ENCODE measurements around the gene PGAM5.

- TF ChIP-seq CTCF (IDR thresholded peaks at IDR 0.05; ENCODE audit: low read depth, low read length, poor library complexity, severe bottlenecking) (no peak), EZH2phosphoT487 (IDR thresholded peaks at IDR 0.05; ENCODE audit: borderline replicate concordance, low read length) (no peak)
These were observed 38.0 kb upstream of the PGAM5 start for GRCh38 chr12:132672678-132673077.

Data from DOHH2 (cell line).